ENCODE data around the gene COX6A1.

Gene COX6A1

DNA sequence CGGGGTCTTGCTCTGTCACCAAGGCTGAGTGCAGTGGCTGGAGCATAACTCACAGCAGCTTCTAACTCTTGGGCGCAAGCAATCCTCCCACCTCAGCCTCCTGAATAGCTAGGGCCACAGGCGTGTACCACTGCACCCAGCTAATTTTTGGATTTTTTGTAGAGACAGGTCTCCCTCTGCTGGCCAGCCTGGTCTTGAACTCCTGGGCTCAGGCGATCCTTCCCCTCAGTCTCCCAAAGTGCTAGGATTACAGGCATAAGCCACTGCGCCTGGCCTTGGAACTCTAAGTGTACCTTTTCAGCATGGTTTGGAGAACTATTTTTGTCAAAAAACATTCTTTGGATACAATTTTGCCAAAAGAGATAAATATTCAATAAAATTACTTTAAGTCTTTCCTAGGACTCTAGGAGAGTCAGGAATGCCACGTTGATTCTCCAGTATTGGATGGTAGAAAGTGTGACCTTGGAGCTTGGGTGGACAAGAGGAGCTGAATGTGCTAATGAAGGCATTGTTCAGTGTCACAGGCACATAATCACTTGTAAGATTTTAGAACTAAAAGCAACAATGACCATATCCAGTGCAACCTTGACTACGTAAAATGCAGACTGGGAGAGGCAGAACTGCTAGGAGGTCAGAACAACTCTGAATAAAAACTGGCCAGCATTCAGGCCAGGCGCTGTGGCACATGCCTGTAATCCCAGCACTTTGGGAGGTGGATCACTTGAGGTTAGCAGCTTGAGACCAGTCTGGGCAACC, 28.8 kb downstream of the COX6A1 start:
- no peak overlapping the region for H3K4me3 ChIP-seq (ENCODE audit: control insufficient read depth, low read depth, low read length)
- TF ChIP-seq, protein P1, sequence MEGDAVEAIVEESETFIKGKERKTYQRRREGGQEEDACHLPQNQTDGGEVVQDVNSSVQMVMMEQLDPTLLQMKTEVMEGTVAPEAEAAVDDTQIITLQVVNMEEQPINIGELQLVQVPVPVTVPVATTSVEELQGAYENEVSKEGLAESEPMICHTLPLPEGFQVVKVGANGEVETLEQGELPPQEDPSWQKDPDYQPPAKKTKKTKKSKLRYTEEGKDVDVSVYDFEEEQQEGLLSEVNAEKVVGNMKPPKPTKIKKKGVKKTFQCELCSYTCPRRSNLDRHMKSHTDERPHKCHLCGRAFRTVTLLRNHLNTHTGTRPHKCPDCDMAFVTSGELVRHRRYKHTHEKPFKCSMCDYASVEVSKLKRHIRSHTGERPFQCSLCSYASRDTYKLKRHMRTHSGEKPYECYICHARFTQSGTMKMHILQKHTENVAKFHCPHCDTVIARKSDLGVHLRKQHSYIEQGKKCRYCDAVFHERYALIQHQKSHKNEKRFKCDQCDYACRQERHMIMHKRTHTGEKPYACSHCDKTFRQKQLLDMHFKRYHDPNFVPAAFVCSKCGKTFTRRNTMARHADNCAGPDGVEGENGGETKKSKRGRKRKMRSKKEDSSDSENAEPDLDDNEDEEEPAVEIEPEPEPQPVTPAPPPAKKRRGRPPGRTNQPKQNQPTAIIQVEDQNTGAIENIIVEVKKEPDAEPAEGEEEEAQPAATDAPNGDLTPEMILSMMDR (conservative IDR thresholded peaks at IDR 0.05; ENCODE audit: control insufficient read depth, insufficient read depth, low read depth, low read length) = peak; percentile 58
- peak; percentile 61 for DNase-seq (ENCODE audit: low read depth)

DNA sequence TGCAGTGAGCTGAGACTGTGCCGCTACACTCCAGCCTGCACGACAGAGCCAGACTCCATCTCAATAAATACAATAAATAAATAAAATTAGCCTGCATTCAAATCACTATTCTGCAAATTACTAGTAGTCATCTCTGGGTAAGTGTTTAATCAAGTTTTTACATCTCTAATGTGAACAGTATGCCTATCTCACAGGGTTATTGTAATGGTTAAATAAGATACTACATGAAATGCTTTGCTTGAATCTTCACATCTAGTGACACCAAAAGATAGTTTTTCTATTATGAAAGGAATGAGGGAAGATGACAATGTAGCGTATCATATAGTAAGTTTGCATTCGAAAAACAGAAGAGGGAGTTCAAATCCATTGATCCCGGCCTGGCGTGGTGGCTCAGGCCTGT, 29.5 kb downstream of the COX6A1 start:
- no peak overlapping the region for H3K4me3 ChIP-seq (ENCODE audit: control insufficient read depth, low read depth, low read length)
- no peak for DNase-seq (ENCODE audit: low read depth)
- TF ChIP-seq, protein P1 (conservative IDR thresholded peaks at IDR 0.05; ENCODE audit: control insufficient read depth, insufficient read depth, low read depth, low read length) = no peak

DNA sequence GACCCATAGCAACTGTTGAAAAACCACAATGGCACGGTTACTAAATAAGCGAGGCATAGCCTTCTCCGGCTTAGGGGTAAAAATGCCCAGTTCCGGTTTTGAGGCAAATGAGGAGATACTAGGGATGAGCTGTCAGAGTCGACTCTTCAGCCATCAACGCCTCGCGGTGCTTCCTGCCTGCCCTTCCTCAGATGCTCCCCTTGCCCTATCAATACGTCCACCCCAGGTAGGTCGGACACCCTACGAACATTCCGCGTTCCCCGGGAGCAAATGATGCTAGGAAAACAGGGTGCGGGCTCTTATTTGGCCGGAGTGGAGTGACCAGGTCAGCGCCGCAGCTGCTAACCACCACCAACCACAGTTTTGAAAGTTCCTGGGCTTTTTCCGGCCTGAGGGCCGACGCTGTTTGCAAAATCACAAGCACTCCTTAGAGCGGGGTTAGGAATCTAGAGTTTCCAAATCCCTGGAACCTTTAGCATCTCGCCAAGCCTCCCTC, 30.5 kb downstream of the COX6A1 start:
- peak overlapping the region; percentile 81 for H3K4me3 ChIP-seq (ENCODE audit: control insufficient read depth, low read depth, low read length)
- TF ChIP-seq, protein P1 (conservative IDR thresholded peaks at IDR 0.05; ENCODE audit: control insufficient read depth, insufficient read depth, low read depth, low read length) = no peak
- DNase-seq (ENCODE audit: low read depth) = peak; percentile 66

DNA sequence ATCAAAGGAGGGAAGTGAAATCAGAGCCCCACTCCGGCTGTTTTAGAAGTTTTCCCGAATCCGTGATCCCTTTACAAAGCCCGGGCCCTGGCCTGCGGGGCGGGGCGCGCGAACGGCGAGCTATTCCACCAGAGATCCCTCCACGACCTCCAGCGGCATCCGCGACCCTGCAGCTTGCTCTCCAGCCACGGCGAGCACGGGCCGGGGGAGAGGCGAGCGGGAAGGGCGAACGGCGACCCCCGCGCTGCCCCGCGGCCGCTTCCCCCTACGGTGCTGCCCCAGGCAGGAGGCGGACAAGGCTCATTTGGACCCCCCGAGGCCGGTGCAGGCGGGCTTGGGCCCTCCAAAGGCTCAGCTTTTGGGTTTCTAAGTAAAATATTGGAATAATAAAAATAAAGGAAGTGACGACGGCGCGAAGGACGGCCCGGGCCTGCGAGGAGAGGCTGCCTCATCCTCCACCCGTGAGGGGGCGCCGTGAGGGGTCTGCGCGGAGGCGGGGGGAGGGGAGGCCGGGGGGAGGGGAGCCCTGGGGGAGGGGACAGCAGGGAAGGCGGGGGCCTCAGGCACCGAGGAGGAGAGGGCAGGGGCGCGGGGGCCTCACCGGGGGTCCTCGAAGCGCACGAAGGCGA, 31.0 kb downstream of the COX6A1 start:
- H3K4me3 ChIP-seq (ENCODE audit: control insufficient read depth, low read depth, low read length) = peak overlapping the region; percentile 81
- TF ChIP-seq, protein P1 (conservative IDR thresholded peaks at IDR 0.05; ENCODE audit: control insufficient read depth, insufficient read depth, low read depth, low read length) = no peak
- DNase-seq (ENCODE audit: low read depth) = no peak

DNA sequence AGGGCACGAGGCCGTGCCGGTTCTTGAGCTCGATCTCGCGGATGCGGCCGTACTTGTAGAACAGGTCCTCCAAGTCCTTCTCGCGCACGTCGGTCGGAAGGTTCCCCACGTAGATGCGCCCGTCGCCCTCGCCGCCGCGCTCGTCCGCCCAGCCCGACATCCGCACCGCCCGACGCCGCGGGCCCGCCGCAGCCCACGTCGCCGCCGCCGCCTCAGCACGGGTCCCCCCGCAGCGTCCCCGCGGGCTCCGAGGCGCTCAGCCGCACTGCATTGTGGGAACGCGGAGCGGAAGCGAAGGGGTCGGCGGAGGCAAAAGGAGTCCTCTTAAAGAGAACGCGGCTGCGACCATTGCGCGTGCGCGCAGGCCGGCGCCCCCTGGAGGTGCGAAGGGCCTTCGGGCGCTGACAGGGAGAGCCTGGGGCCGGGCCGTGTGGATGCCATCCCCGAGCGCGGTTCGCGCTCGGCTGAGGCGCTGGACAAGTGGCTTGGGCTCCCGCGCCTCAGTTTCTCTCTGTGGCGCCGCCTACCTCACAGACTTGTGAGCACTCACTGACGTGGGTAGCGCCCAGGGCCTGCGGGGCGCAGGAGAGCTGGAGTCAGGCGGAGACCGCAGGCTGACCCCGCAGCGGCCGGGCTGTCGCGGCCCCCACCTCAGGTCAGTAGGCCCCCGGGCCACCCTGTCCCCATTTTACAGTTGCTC, 31.7 kb downstream of the COX6A1 start, which contains the start of gene SRSF9:
Gene SRSF9, minus strand, starts transcription at position 299 of the 700 bp plus-strand sequence. Its CDS starts 139 bp downstream, at position 160.
- TF ChIP-seq, protein P1 (conservative IDR thresholded peaks at IDR 0.05; ENCODE audit: control insufficient read depth, insufficient read depth, low read depth, low read length) = peak; percentile 62
- peak; percentile 95 for DNase-seq (ENCODE audit: low read depth)

DNA sequence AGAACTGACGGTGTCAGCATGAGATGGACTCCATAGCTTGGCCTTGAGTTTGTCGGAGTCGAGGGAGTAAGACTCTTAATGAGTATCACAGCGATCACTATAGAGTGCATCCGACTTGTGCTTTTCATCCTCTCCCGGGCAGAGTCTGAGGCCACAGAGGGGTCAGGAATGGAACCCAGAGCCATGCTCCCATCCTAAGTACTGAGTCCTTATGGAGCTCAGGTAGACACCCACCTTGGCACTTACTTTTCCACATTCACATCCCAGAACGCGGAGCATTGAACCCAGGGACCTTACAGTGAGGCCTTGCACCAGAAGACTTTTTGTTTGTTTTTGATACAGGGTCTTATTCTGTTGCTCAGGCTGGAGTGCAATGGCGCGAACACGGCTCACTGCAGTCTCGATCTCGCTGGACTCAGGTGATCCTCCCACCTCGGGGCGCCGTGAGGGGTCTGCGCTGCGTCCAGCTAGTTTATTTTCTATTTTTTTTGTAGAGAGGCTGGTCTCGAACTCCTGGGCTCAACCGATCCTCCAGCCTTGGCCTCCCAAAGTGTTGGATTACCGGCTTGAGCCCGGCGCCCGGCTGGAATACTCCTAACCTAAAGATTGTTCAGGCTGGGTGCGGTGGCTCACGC, 32.4 kb downstream of the COX6A1 start:
- TF ChIP-seq, protein P1 (conservative IDR thresholded peaks at IDR 0.05; ENCODE audit: control insufficient read depth, insufficient read depth, low read depth, low read length) = no peak
- peak; percentile 28 for DNase-seq (ENCODE audit: low read depth)
- H3K4me3 ChIP-seq (ENCODE audit: control insufficient read depth, low read depth, low read length) = peak overlapping the region; percentile 72

More for the DNA sequence above, 31.7 kb downstream of the COX6A1 start, which contains the start of gene SRSF9:
- peak within 1 kb of the TSS; percentile 81 for H3K4me3 ChIP-seq (ENCODE audit: control insufficient read depth, low read depth, low read length)
